HepG2 (cell line): ENCODE results near the gene PSMD9. TPM values are rescaled to one million over a fixed set of nuclear protein-coding genes. Genes with fewer than 3 reads are reported as not detected.

ENCODE experiments used
- ATAC-seq: fragments of 200-7000 bp; cut with Tn5 transposase; 3 replicates; pipeline ENCODE4 v1.9.1; 2020; ENCODE audit warnings: mild to moderate bottlenecking, moderate library complexity
- BruUV-seq: library from RNA; stranded (reverse); fragments of 400-500 nt; replicated peaks from 2 replicates; lab custom pipeline; 2021; lab: Mats Ljungman, UMichigan
- CTCF ChIA-PET: fragments of 300-600 bp; formaldehyde crosslinking; extraction: SDS; loops from one replicate; lab custom pipeline; 2021; ENCODE audit warnings: low total read pairs, inconsistent platforms, low intra/inter-chr PET ratio; lab: Yijun Ruan, JAX
- POLR2A ChIA-PET: fragments of 350-600 bp; sonication (Branson Sonifier 250); formaldehyde crosslinking; loops from one replicate; lab custom pipeline; 2020; ENCODE audit warnings: antibody characterized with exemption, inconsistent platforms; lab: Yijun Ruan, JAX
- DNase-seq: peaks from one replicate; pipeline ENCODE4 v3.0.0-alpha.2; 2015; ENCODE audit warnings: low spot score
- FAIRE-seq: peaks from 3 replicates; lab custom pipeline; 2011; peaks lifted over from hg19 to GRCh38; lab: Jason Lieb, UNC
- H2AFZ ChIP-seq: one replicate; pipeline ENCODE4 v1.6.1; 2011; ENCODE audit warnings: low read length, inconsistent platforms
- H3K27ac ChIP-seq: fragments of 300-600 bp; 3 replicates; pipeline ENCODE4 v1.8.0; 2011; ENCODE audit warnings: mixed run types, mild to moderate bottlenecking, mixed read lengths, low read length, inconsistent platforms; ENCODE audit not compliant: insufficient read depth; ENCODE audit errors: extremely low read length
- H3K27me3 ChIP-seq, 2 experiments: fragments of 200-600 bp in 1 of 2; 2 replicates in 1 of 2; 3 replicates in 1 of 2; pipeline versions ENCODE4 v1.6.0 to v1.8.0; 2011; ENCODE audit warnings: low read length in 2 of 2, mild to moderate bottlenecking in 2 of 2, moderate library complexity in 2 of 2, inconsistent platforms in 1 of 2; ENCODE audit not compliant: insufficient read depth in 2 of 2, control insufficient read depth in 1 of 2
- H3K36me3 ChIP-seq, 2 experiments: fragments of 200-600 bp in 1 of 2; replicated peaks in 1 of 2; 2 replicates in 1 of 2; 3 replicates in 1 of 2; pipeline versions ENCODE4 v1.5.1 to v1.8.0; 2011; ENCODE audit warnings: low read length in 2 of 2, inconsistent platforms in 1 of 2; ENCODE audit not compliant: insufficient read depth in 2 of 2, control insufficient read depth in 1 of 2
- H3K4me1 ChIP-seq: 2 replicates; pipeline ENCODE4 v1.5.1; 2012; ENCODE audit warnings: low read length, inconsistent platforms; ENCODE audit not compliant: insufficient read depth
- H3K4me2 ChIP-seq: 2 replicates; pipeline ENCODE4 v1.6.0; 2011; ENCODE audit warnings: low read depth, low read length, inconsistent platforms
- H3K4me3 ChIP-seq, 3 experiments: fragments of 200-600 bp in 1 of 3; sonication (generic), shearing (Covaris generic) in 1 of 3; replicated peaks in 1 of 3; 2 replicates each; pipeline ENCODE4 v1.5.1; 2011 to 2016; ENCODE audit warnings: low read length in 3 of 3, inconsistent platforms in 2 of 3, low read depth in 2 of 3, mild to moderate bottlenecking in 2 of 3, control low read depth in 1 of 3, mixed read lengths in 1 of 3; ENCODE audit not compliant: insufficient read depth in 1 of 3
- H3K79me2 ChIP-seq: one replicate; pipeline ENCODE4 v1.6.1; 2011; ENCODE audit warnings: low read length, inconsistent platforms; ENCODE audit not compliant: insufficient read depth
- H3K9ac ChIP-seq: 2 replicates; pipeline ENCODE4 v1.6.0; 2011; ENCODE audit warnings: mild to moderate bottlenecking, low read depth, low read length, inconsistent platforms; ENCODE audit not compliant: insufficient read depth
- H3K9me3 ChIP-seq: 2 replicates; pipeline ENCODE4 v1.5.1; 2012; ENCODE audit warnings: mild to moderate bottlenecking, low read length
- H4K20me1 ChIP-seq: 2 replicates; pipeline ENCODE4 v1.6.0; 2011; ENCODE audit warnings: inconsistent platforms, mild to moderate bottlenecking, low read length, moderate library complexity; ENCODE audit not compliant: insufficient read depth
- BRD4 ChIP-seq: sonication (generic); formaldehyde crosslinking; IDR thresholded peaks from 2 replicates; pipeline ENCODE4 v1.4.0; 2020; ENCODE audit warnings: missing genetic modification reagents
- DBP ChIP-seq: sonication (generic); formaldehyde crosslinking; IDR thresholded peaks from 2 replicates; pipeline ENCODE4 v1.4.0; 2020; ENCODE audit warnings: missing genetic modification reagents; ENCODE audit errors: not compliant biosample characterization
- DDIT3 ChIP-seq: sonication (generic); formaldehyde crosslinking; IDR thresholded peaks from 2 replicates; pipeline ENCODE4 v1.4.0; 2020; ENCODE audit warnings: mild to moderate bottlenecking, missing genetic modification reagents
- GATAD2A ChIP-seq: IDR thresholded peaks from 2 replicates; pipeline ENCODE4 v1.6.1; 2016
- HNRNPL ChIP-seq: fragments of 200-400 bp; formaldehyde crosslinking; IDR thresholded peaks from 2 replicates; pipeline ENCODE4 v1.6.1; 2017; ENCODE audit warnings: mild to moderate bottlenecking, low read depth, low read length
- ISX ChIP-seq: sonication (generic); formaldehyde crosslinking; conservative IDR thresholded peaks from 2 replicates; pipeline ENCODE4 v1.5.0; 2020; ENCODE audit warnings: missing genetic modification reagents
- MBD4 ChIP-seq: IDR thresholded peaks from 2 replicates; pipeline ENCODE4 v1.6.1; 2012; ENCODE audit warnings: low read length, inconsistent platforms, borderline replicate concordance
- NFE2L2 ChIP-seq: fragments of 150-350 bp; IDR thresholded peaks from 2 replicates; pipeline ENCODE4 v1.6.1; 2014; ENCODE audit warnings: low read length
- NFKB2 ChIP-seq: sonication (generic); formaldehyde crosslinking; IDR thresholded peaks from 2 replicates; pipeline ENCODE4 v1.4.0; 2020; ENCODE audit warnings: missing genetic modification reagents, borderline replicate concordance
- PBX3 ChIP-seq: sonication (generic); formaldehyde crosslinking; IDR thresholded peaks from 2 replicates; pipeline ENCODE4 v1.8.1; 2023; ENCODE audit warnings: missing genetic modification reagents, inconsistent platforms, borderline replicate concordance
- TMF1 ChIP-seq: sonication (generic); formaldehyde crosslinking; IDR thresholded peaks from 2 replicates; pipeline ENCODE4 v1.8.1; 2022; ENCODE audit warnings: low read depth, missing genetic modification reagents
- ZBTB43 ChIP-seq: sonication (generic); formaldehyde crosslinking; conservative IDR thresholded peaks from 2 replicates; pipeline ENCODE4 v1.4.0; 2020; ENCODE audit warnings: missing genetic modification reagents
- ZNF430 ChIP-seq: sonication (generic); formaldehyde crosslinking; IDR thresholded peaks from 2 replicates; pipeline ENCODE4 v1.9.0; 2021; ENCODE audit warnings: mild to moderate bottlenecking, missing genetic modification reagents
- ZNF724P ChIP-seq: sonication (generic); formaldehyde crosslinking; IDR thresholded peaks from 2 replicates; pipeline ENCODE4 v1.8.0; 2022; ENCODE audit warnings: missing genetic modification reagents, borderline replicate concordance
- ZNF747 ChIP-seq: sonication (generic); formaldehyde crosslinking; IDR thresholded peaks from 2 replicates; pipeline ENCODE4 v1.8.1; 2023; ENCODE audit warnings: missing genetic modification reagents, mild to moderate bottlenecking, borderline replicate concordance
- ZNF75D ChIP-seq: sonication (generic); formaldehyde crosslinking; IDR thresholded peaks from 2 replicates; pipeline ENCODE4 v1.8.1; 2023; ENCODE audit warnings: missing genetic modification reagents, mild to moderate bottlenecking, borderline replicate concordance
- WGBS: methylation state at CpG from one replicate; pipeline ENCODE4 v1.1.6; 2017; ENCODE audit warnings: low lambda C conversion rate; 5-methylcytosine and 5-hydroxymethylcytosine counted together
- in situ Hi-C: cut with HindIII; loops from 2 replicates; pipeline ENCODE4 v1.10.0; 2017; ENCODE audit warnings: low pct_unique_long_range_greater_than_20kb; ENCODE audit not compliant: extremely low pct_ligation_motif_present
- intact Hi-C: fragments of 100-400 bp; cut with micrococcal nuclease; formaldehyde crosslinking; loops from one replicate; pipeline ENCODE4 v1.10.0; 2022; ENCODE audit not compliant: unreplicated experiment
- polyA plus RNA-seq, 8 experiments: library from polyadenylated mRNA; depleted of rRNA in 3 of 8; stranded (reverse) in 7 of 8; unstranded in 1 of 8; fragments of >200 nt; fragmentation: Illumina TruSeq in 4 of 8; extraction: Trizol in 4 of 8; gene quantifications; 2 replicates each; pipeline versions ENCODE4 v1.2.1 to v1.2.3, GENCODE V29; 2011 to 2016; ENCODE audit warnings: low read depth in 4 of 8, missing spikeins in 1 of 8, mixed read lengths in 1 of 8; ENCODE audit not compliant: insufficient read depth in 1 of 8
- total RNA-seq, 5 experiments: library from RNA; depleted of rRNA; stranded (reverse); fragments of >200 nt; fragmentation: Illumina TruSeq; extraction: Trizol; gene quantifications; 2 replicates each; pipeline ENCODE4 v1.2.3, GENCODE V29; 2016; ENCODE audit warnings: low read depth in 1 of 5

PSMD9 gene
- total and polyA plus RNA-seq, 2 of the 13 experiments (the other 11 are each of a cell fraction or from before 2014, with no cell fraction given), result 41.4 to 61.1 TPM

DNA sequence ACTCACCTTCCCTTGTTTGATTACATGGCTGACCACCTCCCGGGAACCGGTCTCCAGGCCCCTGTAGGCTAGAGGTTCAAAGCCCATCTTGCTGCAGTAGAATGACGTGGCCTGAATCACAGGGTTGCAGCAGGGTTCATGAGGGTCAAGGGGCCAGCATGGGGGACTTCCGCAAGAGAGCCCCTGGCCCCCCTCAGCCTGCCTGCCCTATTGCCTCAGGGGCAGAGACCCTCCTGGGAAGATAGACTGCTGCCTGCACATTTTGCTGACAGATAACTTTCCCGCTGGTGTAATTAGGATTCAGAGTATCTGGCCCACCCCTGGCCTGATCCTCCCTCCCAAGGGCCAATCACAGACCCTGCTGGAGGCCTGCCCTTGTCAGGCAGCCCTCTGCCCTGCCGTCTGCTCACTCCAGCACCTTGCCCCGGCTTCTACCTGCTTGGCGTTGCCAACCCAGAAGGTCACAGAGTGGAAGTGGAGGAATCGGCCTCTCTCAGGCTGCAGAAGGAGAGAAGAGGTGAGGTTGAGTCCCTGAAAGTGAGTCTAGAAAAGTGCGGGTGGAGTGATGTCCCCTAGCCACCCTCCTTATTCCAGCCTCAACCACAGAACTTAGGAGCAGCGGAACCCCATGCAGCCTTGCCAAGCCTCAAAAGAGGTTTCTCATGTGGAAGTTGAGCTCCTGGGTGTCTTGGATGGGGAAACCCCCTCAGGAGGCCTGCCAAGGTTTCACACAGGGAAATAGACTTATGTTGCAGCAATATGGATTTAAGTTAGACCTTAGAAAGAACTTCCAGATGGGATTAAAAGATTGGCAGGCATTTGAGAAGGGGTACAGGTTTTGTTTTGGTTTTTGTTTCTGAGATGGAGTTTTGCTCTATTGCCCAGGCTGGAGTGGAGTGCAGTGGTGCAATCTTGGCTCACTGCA is 31.0 kb upstream of the PSMD9 start (continued):
- TF ChIP-seq HNRNPL (peak; percentile 33; the same call in 1 of the 2 replicates), MBD4 (no peak), GATAD2A (peak; percentile 79; the same call in 1 of the 2 replicates)

DNA sequence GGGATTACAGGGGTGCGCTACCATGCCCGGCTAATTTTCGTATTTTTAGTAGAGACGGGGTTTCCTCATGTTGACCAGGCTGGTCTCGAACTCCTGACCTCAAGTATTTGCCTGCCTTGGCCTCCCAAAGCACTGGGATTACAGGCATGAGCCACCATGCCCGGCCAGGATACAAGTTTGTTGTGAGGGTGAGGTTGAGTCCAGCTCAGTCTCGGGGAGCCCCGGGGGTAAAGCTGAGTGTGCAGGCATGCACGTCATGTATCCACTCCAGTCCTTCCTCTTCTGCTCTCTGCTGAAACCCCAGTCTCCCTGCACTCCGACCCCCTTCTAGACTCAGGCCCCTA is 30.3 kb upstream of the PSMD9 start:
- in situ Hi-C loops (no loop called here), intact Hi-C loops (loop anchor here (2.0 kb wide), 1 partner anchor 19 kb away; no protein-coding TSS in a partner anchor)
- no peaks in the 10 kb centered on the region for H3K9me3 ChIP-seq
- peaks cover 10% of the 10 kb centered on the region for H3K79me2 ChIP-seq
- peak overlapping the region; percentile 100 for H3K27ac ChIP-seq
- H3K9ac ChIP-seq, result peak overlapping the region; percentile 93
- no peak for DNase-seq
- H3K4me2 ChIP-seq, result peak overlapping the region; percentile 98
- ATAC-seq, result peak; percentile 9; the same call in 2 of the 3 replicates
- H2AFZ ChIP-seq, result no peak overlapping the region
- CTCF ChIA-PET, result no interaction called here
- POLR2A ChIA-PET, result interaction anchor here (0.8 to 6.4 kb wide), 12 partner anchors 16 to 147 kb away, joined by 3 to 52 read pairs (median 6); partner anchors contain the start of genes PSMD9, RHOF, SETD1B and TMEM120B
- WGBS, result 5% methylated on average over 10 of the region's 10 CpGs
- no peak for FAIRE-seq
- peak overlapping the region; percentile 58 to 78 (median 60) for H3K4me3 ChIP-seq
- TSS peak; percentile 73 for BruUV-seq
- H3K4me1 ChIP-seq, result peaks cover 72% of the 10 kb centered on the region
- H3K27me3 ChIP-seq, result no peaks in the 10 kb centered on the region; a peak in 1 of 5 replicates
- H3K36me3 ChIP-seq, result peaks cover 0 to 4% of the 10 kb centered on the region in 2 experiments; a peak in 2 of 5 replicates
- no peaks in the 10 kb centered on the region for H4K20me1 ChIP-seq
- TF ChIP-seq ZNF430 (CRISPR knock-in tag) (0 out of 2 replicates have a peak, but pooled peaks have one; percentile 3), NFE2L2 (no peak), DDIT3 (CRISPR knock-in tag) (no peak), PBX3 (CRISPR knock-in tag) (no peak), ISX (CRISPR knock-in tag) (0 out of 2 replicates have a peak, but pooled peaks have one; percentile 75), ZBTB43 (CRISPR knock-in tag) (0 out of 2 replicates have a peak, but pooled peaks have one; percentile 12), ZNF747 (CRISPR knock-in tag) (no peak), ZNF75D (CRISPR knock-in tag) (no peak), NFKB2 (CRISPR knock-in tag) (peak; percentile 23; the same call in 1 of the 2 replicates), DBP (CRISPR knock-in tag) (peak; percentile 83), ZNF724P (CRISPR knock-in tag) (no peak), TMF1 (CRISPR knock-in tag) (0 out of 2 replicates have a peak, but pooled peaks have one; percentile 46), BRD4 (CRISPR knock-in tag) (peak; percentile 51; the same call in 1 of the 2 replicates)
